ENCODE measurements around the gene ITGA7.

DNA sequence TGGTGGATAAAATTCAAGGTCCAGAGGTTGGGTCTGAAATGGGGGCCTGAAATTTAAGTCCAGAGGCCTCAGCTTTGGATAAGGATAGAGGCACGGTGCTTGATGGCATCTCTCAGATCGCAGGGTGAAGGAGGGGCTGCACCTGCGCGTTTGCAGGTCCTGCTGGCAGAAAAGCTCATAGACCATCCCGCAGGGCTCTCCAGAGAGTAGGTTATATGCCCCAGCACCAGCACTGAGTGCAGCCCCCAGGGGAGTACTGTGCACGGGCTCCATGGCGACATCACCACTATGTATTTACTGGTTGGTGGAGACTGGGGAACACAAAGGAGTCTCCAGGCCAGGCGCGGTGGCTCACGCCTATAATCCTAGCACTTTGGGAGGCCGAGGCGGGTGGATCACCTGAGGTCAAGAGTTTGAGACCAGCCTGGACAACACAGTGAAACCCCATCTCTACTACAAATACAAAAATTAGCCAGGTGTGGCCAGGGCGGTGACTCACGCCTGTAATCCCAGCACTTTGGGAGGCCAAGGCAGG, 25.4 kb upstream of the ITGA7 start:
- TF ChIP-seq, protein P1, sequence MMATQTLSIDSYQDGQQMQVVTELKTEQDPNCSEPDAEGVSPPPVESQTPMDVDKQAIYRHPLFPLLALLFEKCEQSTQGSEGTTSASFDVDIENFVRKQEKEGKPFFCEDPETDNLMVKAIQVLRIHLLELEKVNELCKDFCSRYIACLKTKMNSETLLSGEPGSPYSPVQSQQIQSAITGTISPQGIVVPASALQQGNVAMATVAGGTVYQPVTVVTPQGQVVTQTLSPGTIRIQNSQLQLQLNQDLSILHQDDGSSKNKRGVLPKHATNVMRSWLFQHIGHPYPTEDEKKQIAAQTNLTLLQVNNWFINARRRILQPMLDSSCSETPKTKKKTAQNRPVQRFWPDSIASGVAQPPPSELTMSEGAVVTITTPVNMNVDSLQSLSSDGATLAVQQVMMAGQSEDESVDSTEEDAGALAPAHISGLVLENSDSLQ (IDR thresholded peaks at IDR 0.05), result no peak
- TF ChIP-seq HDGF (IDR thresholded peaks at IDR 0.05; ENCODE audit: borderline replicate concordance) (no peak), SP1 (IDR thresholded peaks at IDR 0.05) (no peak), FOXM1 (IDR thresholded peaks at IDR 0.05; ENCODE audit: borderline replicate concordance) (no peak), ELF4 (IDR thresholded peaks at IDR 0.05) (no peak), SUZ12 (IDR thresholded peaks at IDR 0.05) (no peak), CTBP1 (IDR thresholded peaks at IDR 0.05; ENCODE audit: borderline replicate concordance) (no peak), LEF1 (IDR thresholded peaks at IDR 0.05; ENCODE audit: borderline replicate concordance) (no peak), FOXK2 (IDR thresholded peaks at IDR 0.05) (no peak), FOXA1 (IDR thresholded peaks at IDR 0.05) (no peak), ARNT (IDR thresholded peaks at IDR 0.05) (no peak), NFRKB (IDR thresholded peaks at IDR 0.05) (no peak), TARDBP (IDR thresholded peaks at IDR 0.05) (no peak), BHLHE40 (IDR thresholded peaks at IDR 0.05; ENCODE audit: borderline replicate concordance) (no peak)

All from HEK293T (cell line).